LNCAP (cell line): Measurements from ENCODE around the gene PPARGC1A.

Experiments
- CTCF ChIP-seq: fragments of 450-650 bp; IDR thresholded peaks from 2 replicates; pipeline ENCODE4 v1.5.1; 2017; ENCODE audit warnings: mild to moderate bottlenecking

Gene PPARGC1A

GRCh38 chr4:23828779-23829178 lies 61.1 kb downstream of the PPARGC1A start:
- no peak for TF ChIP-seq CTCF

DNA sequence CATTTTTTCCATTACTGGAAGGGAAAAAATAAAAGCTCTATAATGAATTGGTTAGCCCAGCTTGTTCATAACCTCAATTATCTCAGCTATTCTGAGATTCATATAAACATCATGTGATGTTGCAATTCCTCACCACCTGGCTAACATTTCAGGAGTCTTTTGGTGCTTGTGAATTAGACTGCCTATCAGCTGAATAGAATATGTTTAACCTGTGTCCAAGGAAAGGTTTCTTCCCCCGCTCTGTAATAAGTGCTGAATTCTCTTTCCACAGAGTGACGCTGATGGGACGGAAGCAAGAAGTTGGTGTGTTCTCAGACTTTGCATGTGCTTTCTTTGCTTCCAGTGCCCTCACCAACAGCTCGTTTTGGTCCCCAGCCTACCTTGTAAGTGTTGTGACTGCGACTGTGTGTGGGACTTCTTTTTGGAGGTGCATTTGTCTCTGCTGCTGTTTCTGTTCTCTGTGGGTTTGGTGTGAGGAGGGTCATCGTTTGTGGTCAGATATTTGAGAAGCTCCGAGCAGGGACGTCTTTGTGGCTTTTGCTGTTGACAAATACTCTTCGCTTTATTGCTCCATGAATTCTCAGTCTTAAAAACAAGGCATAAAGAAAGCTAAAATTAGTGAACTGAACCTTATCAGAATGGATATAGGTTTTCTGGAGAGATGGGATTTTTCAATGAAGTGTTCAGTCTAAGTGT lies 61.7 kb downstream of the PPARGC1A start:
- TF ChIP-seq CTCF: no peak

DNA sequence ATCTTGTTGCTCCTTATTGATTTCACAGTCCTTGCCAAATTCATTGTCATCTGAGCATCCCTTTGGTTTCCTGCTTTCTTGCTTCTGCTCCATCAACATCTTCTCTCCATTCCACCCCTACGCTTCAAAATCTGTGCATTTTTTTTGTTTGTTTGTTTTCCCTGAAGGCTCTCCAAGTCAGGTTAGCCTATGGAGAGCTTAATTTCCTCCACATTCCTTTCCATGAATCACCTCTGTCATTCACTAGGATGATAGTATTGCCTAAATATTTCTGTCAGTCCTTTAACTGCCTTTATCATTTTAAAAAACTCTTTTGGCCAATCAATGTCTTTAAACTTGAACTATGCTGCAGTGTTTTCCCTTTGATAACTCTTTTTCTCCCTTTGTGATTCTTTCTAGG lies 67.7 kb downstream of the PPARGC1A start:
- no peak for TF ChIP-seq CTCF

DNA sequence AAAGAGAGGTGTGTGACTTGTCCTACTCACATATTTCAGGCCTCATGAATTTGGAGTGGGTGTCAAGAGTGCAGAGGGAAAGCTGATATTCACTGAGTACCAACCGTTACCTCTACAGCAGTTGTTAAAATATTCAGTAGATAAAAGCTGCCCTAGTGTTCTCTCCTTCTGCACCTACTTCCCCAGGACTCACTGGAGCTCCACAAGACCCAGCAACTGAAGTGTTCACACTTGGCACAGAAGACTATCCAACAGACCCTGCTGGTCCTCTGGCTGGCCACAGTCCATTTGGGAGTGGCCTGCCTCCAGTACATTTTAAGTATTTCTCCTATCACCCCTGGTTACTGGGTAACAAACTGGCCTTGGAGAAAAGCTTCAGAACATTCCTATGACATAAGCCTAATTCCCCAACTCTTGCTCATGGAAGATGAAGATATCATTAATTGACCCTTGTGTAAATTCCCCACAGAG lies 70.8 kb downstream of the PPARGC1A start:
- no peak for TF ChIP-seq CTCF

DNA sequence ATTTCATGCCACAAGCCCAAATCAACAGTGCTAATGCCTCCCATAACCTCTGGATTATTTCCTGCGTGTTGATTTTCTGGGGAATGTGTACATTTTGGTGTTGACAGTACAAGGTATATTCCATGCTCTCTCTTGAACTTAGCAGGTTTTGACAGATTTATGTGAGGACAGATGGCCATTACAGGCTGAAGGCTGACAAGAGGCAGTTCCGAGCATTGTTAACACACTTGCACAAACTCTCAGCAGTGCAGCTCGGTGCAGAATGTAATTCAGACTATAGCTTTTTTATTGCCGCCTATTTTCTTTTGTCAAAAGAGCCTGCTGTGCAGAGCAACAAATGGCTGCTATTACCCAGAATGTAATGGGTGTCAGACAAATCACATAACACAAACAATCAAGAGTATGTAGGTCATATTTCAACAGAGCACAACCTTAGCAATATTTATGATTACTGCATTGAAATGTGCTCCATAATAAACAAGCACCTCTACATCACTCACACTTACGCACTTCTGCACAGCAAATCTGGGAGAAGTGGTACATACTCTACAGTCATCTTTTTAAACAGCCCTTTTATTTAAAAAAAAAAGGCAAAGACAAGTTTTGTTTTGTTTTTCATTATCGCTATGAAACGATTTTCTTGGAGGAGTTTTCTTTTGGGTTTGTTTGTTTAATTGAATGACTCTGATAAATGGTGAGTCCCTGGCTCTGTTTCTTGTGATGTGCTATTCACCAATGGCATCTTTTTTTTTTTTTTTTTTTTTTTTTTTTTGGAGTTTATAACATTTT lies 71.6 kb downstream of the PPARGC1A start:
- TF ChIP-seq CTCF: no peak

- no peak for TF ChIP-seq CTCF
These were observed 74.7 kb downstream of the PPARGC1A start for GRCh38 chr4:23814996-23815660.

GRCh38 chr4:23814587-23814986 lies 75.3 kb downstream of the PPARGC1A start:
- TF ChIP-seq CTCF: no peak
